GM23338 (cell line): ENCODE results near the gene COL9A3. TPM values are rescaled to one million over a fixed set of nuclear protein-coding genes. Genes with fewer than 3 reads are reported as not detected.

Source experiments
- ATAC-seq: fragments of 200-7000 bp; cut with Tn5 transposase; 3 replicates; pipeline ENCODE4 v1.9.1; 2020
- DNase-seq: peaks from one replicate; pipeline ENCODE4 v3.0.0-alpha.2; 2015; ENCODE audit warnings: low spot score
- H2AFZ ChIP-seq: fragments of 200-600 bp; sonication (generic); 2 replicates; pipeline ENCODE4 v1.8.0; 2016; ENCODE audit warnings: antibody characterized with exemption, mild to moderate bottlenecking, moderate library complexity
- H3F3A ChIP-seq: fragments of 200-600 bp; sonication (generic); replicated peaks from 2 replicates; pipeline ENCODE4 v1.8.0; 2017; ENCODE audit warnings: antibody characterized with exemption, mixed run types, low read depth
- H3K27ac ChIP-seq: fragments of 200-600 bp; sonication (generic); 2 replicates; pipeline ENCODE4 v1.6.1; 2016; ENCODE audit warnings: low read depth
- H3K27me3 ChIP-seq: fragments of 200-600 bp; sonication (generic); 2 replicates; pipeline ENCODE4 v1.8.0; 2016; ENCODE audit warnings: mild to moderate bottlenecking, mixed run types, moderate library complexity; ENCODE audit not compliant: insufficient read depth
- H3K36me3 ChIP-seq: fragments of 200-600 bp; sonication (generic); 2 replicates; pipeline ENCODE4 v1.8.0; 2016; ENCODE audit warnings: mild to moderate bottlenecking; ENCODE audit not compliant: insufficient read depth
- H3K4me1 ChIP-seq: fragments of 200-600 bp; sonication (generic); 2 replicates; pipeline ENCODE4 v1.8.0; 2016; ENCODE audit warnings: mild to moderate bottlenecking, moderate library complexity; ENCODE audit not compliant: insufficient read depth
- H3K4me2 ChIP-seq: fragments of 200-600 bp; sonication (generic); 2 replicates; pipeline ENCODE4 v1.7.1; 2017; ENCODE audit warnings: mixed run types
- H3K4me3 ChIP-seq: fragments of 200-600 bp; sonication (generic); 2 replicates; pipeline ENCODE4 v1.6.1; 2016; ENCODE audit warnings: mixed run types
- H3K79me2 ChIP-seq: fragments of 200-600 bp; sonication (generic); replicated peaks from 2 replicates; pipeline ENCODE4 v1.8.0; 2017; ENCODE audit warnings: mild to moderate bottlenecking; ENCODE audit not compliant: insufficient read depth
- H3K9me2 ChIP-seq: fragments of 200-600 bp; sonication (generic); 2 replicates; pipeline ENCODE4 v1.8.0; 2017; ENCODE audit not compliant: insufficient read depth
- H4K20me1 ChIP-seq: fragments of 200-600 bp; sonication (generic); replicated peaks from 2 replicates; pipeline ENCODE4 v1.8.0; 2017; ENCODE audit warnings: mild to moderate bottlenecking; ENCODE audit not compliant: insufficient read depth
- H3K27ac Mint-ChIP-seq: 2 replicates; pipeline ENCODE4 v1.8.0; 2020; ENCODE audit warnings: inconsistent platforms, mild to moderate bottlenecking, moderate library complexity, mixed read lengths
- H3K27me3 Mint-ChIP-seq: 3 replicates; pipeline ENCODE4 v1.8.0; 2022; ENCODE audit warnings: low read depth, mild to moderate bottlenecking, moderate library complexity, mixed read lengths, inconsistent platforms; ENCODE audit not compliant: insufficient read depth, poor library complexity
- H3K36me3 Mint-ChIP-seq: 3 replicates; pipeline ENCODE4 v1.8.0; 2021; ENCODE audit warnings: low read depth, mild to moderate bottlenecking, inconsistent platforms, moderate library complexity, mixed read lengths
- H3K4me1 Mint-ChIP-seq: 3 replicates; pipeline ENCODE4 v1.8.0; 2020; ENCODE audit warnings: mild to moderate bottlenecking, inconsistent platforms, mixed read lengths
- H3K4me3 Mint-ChIP-seq: 3 replicates; pipeline ENCODE4 v1.8.0; 2021; ENCODE audit warnings: moderate library complexity, mild to moderate bottlenecking, inconsistent platforms, mixed read lengths
- H3K9me3 Mint-ChIP-seq: 3 replicates; pipeline ENCODE4 v1.8.0; 2020; ENCODE audit warnings: moderate library complexity, mild to moderate bottlenecking, inconsistent platforms, mixed read lengths
- EZH2 ChIP-seq: fragments of 200-600 bp; sonication (generic); IDR thresholded peaks from one replicate; pipeline ENCODE4 v1.8.0; 2017; ENCODE audit warnings: antibody characterized with exemption, mild to moderate bottlenecking, low read depth; ENCODE audit not compliant: unreplicated experiment
- EZH2phosphoT487 ChIP-seq: fragments of 200-600 bp; sonication (generic); IDR thresholded peaks from one replicate; pipeline ENCODE4 v1.8.1; 2018; ENCODE audit warnings: antibody characterized with exemption; ENCODE audit not compliant: unreplicated experiment
- POLR2AphosphoS5 ChIP-seq: IDR thresholded peaks from 2 replicates; pipeline ENCODE4 v1.6.1; 2016; ENCODE audit warnings: antibody characterized with exemption, low read depth
- STAT1 ChIP-seq: IDR thresholded peaks from one replicate; pipeline ENCODE4 v1.6.1; 2016; ENCODE audit warnings: antibody characterized with exemption; ENCODE audit not compliant: unreplicated experiment
- ZNF114 ChIP-seq: fragments of 250-450 bp; sonication (Bioruptor Pico); IDR thresholded peaks from 2 replicates; pipeline ENCODE4 v1.5.0; 2020; ENCODE audit warnings: mild to moderate bottlenecking, moderate library complexity
- polyA plus RNA-seq: library from polyadenylated mRNA; unstranded; fragments of >200 nt; fragmentation: Nextera tagmentation; extraction: Ambion mirVana; gene quantifications from 2 replicates; pipeline ENCODE4 v1.2.1, GENCODE V29; 2016
- total RNA-seq: library from RNA; depleted of rRNA; stranded (reverse); fragments of >200 nt; shearing (Covaris generic); gene quantifications from 2 replicates; pipeline ENCODE4 v1.2.3, GENCODE V29; 2014
- TF ChIP-seq, protein P1 (sequence below): IDR thresholded peaks from 2 replicates; pipeline ENCODE4 v1.6.1; 2016; ENCODE audit warnings: antibody characterized with exemption
- TF ChIP-seq, protein P2 (sequence below): IDR thresholded peaks from one replicate; pipeline ENCODE4 v1.6.1; 2018; ENCODE audit warnings: antibody characterized with exemption; ENCODE audit not compliant: unreplicated experiment
- TF ChIP-seq, protein P3 (sequence below), 2 experiments: fragments of 200-600 bp in 1 of 2; sonication (generic) in 1 of 2; conservative IDR thresholded peaks; 2 replicates each; pipeline versions ENCODE4 v1.5.1 to v1.6.1; 2016 to 2017; ENCODE audit warnings: antibody characterized with exemption in 2 of 2, low read depth in 2 of 2, mild to moderate bottlenecking in 2 of 2, moderate library complexity in 1 of 2

The COL9A3 gene
- total and polyA plus RNA-seq, 2 experiments from 2014 or later: 74.9 to 113 TPM

GRCh38 chr20:62782149-62782892, 34.5 kb upstream of the COL9A3 start:
- Histone ChIP-seq H3K9me2 (no peaks in the 10 kb centered on the region), H3F3A (0 out of 2 replicates have a peak, but pooled peaks cover 2% of the 10 kb centered on the region), H3K4me3 (no peak overlapping the region), H3K36me3 (no peaks in the 10 kb centered on the region), H4K20me1 (no peaks in the 10 kb centered on the region), H3K4me1 (no peaks in the 10 kb centered on the region), H3K27ac (no peak overlapping the region), H3K79me2 (no peaks in the 10 kb centered on the region), H3K27me3 (no peaks in the 10 kb centered on the region), H2AFZ (no peak overlapping the region), H3K4me2 (no peak overlapping the region)
- ATAC-seq (peak; percentile 44), DNase-seq (peak; percentile 58)
- H3K9me3 Mint-ChIP-seq: no peaks in the 10 kb centered on the region
- H3K27ac Mint-ChIP-seq: no peak overlapping the region
- peaks cover 4% of the 10 kb centered on the region for H3K4me1 Mint-ChIP-seq
- no peak for TF ChIP-seq POLR2AphosphoS5
- no peak for TF ChIP-seq STAT1
- TF ChIP-seq, protein P1, sequence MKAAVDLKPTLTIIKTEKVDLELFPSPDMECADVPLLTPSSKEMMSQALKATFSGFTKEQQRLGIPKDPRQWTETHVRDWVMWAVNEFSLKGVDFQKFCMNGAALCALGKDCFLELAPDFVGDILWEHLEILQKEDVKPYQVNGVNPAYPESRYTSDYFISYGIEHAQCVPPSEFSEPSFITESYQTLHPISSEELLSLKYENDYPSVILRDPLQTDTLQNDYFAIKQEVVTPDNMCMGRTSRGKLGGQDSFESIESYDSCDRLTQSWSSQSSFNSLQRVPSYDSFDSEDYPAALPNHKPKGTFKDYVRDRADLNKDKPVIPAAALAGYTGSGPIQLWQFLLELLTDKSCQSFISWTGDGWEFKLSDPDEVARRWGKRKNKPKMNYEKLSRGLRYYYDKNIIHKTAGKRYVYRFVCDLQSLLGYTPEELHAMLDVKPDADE: no peak
- TF ChIP-seq, protein P2, sequence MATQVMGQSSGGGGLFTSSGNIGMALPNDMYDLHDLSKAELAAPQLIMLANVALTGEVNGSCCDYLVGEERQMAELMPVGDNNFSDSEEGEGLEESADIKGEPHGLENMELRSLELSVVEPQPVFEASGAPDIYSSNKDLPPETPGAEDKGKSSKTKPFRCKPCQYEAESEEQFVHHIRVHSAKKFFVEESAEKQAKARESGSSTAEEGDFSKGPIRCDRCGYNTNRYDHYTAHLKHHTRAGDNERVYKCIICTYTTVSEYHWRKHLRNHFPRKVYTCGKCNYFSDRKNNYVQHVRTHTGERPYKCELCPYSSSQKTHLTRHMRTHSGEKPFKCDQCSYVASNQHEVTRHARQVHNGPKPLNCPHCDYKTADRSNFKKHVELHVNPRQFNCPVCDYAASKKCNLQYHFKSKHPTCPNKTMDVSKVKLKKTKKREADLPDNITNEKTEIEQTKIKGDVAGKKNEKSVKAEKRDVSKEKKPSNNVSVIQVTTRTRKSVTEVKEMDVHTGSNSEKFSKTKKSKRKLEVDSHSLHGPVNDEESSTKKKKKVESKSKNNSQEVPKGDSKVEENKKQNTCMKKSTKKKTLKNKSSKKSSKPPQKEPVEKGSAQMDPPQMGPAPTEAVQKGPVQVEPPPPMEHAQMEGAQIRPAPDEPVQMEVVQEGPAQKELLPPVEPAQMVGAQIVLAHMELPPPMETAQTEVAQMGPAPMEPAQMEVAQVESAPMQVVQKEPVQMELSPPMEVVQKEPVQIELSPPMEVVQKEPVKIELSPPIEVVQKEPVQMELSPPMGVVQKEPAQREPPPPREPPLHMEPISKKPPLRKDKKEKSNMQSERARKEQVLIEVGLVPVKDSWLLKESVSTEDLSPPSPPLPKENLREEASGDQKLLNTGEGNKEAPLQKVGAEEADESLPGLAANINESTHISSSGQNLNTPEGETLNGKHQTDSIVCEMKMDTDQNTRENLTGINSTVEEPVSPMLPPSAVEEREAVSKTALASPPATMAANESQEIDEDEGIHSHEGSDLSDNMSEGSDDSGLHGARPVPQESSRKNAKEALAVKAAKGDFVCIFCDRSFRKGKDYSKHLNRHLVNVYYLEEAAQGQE: no peak
- TF ChIP-seq, protein P3, sequence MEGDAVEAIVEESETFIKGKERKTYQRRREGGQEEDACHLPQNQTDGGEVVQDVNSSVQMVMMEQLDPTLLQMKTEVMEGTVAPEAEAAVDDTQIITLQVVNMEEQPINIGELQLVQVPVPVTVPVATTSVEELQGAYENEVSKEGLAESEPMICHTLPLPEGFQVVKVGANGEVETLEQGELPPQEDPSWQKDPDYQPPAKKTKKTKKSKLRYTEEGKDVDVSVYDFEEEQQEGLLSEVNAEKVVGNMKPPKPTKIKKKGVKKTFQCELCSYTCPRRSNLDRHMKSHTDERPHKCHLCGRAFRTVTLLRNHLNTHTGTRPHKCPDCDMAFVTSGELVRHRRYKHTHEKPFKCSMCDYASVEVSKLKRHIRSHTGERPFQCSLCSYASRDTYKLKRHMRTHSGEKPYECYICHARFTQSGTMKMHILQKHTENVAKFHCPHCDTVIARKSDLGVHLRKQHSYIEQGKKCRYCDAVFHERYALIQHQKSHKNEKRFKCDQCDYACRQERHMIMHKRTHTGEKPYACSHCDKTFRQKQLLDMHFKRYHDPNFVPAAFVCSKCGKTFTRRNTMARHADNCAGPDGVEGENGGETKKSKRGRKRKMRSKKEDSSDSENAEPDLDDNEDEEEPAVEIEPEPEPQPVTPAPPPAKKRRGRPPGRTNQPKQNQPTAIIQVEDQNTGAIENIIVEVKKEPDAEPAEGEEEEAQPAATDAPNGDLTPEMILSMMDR (conservative IDR thresholded peaks at IDR 0.05; ENCODE audit: low read depth in 2 of 2): peak; percentile 36 to 62
- H3K27me3 Mint-ChIP-seq: peaks cover 7% of the 10 kb centered on the region
- no peak overlapping the region for H3K4me3 Mint-ChIP-seq
- H3K36me3 Mint-ChIP-seq: no peaks in the 10 kb centered on the region

DNA sequence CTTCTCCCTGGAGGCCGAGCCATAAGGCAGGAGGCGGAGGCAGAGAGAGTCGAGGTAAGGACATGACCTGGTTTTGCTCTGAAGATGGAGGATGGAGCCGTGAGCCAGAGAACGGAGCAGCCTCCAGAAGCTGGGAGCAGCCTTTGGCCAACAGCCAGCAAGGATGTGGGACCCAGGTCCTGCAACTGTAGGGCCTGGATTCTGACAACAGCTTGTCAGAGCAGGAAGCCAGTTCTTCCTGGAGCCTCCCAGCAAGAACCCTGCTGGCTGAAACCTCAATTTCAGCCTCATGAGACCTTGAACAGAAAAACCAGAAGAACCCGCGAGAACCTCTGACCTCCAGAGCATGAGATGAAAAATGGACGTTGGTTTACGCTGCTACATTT, 34.0 kb upstream of the COL9A3 start:
- H3K9me2 ChIP-seq: no peaks in the 10 kb centered on the region
- no peaks in the 10 kb centered on the region for H3K4me1 ChIP-seq
- H3K4me1 Mint-ChIP-seq: peaks cover 4% of the 10 kb centered on the region
- H2AFZ ChIP-seq: no peak overlapping the region
- no peak overlapping the region for H3K4me2 ChIP-seq
- TF ChIP-seq EZH2phosphoT487 (no peak), POLR2AphosphoS5 (no peak), ZNF114 (CRISPR knock-in tag) (no peak), EZH2 (no peak), STAT1 (no peak)
- TF ChIP-seq, protein P1: no peak
- TF ChIP-seq, protein P2: no peak
- H3K4me3 Mint-ChIP-seq: no peak overlapping the region
- no peak overlapping the region for H3K4me3 ChIP-seq
- 0 out of 2 replicates have a peak, but pooled peaks cover 2% of the 10 kb centered on the region for H3F3A ChIP-seq
- no peaks in the 10 kb centered on the region for H4K20me1 ChIP-seq
- DNase-seq (no peak), ATAC-seq (no peak)
- no peaks in the 10 kb centered on the region for H3K9me3 Mint-ChIP-seq
- no peaks in the 10 kb centered on the region for H3K79me2 ChIP-seq
- H3K27ac ChIP-seq: no peak overlapping the region
- no peak overlapping the region for H3K27ac Mint-ChIP-seq
- peaks cover 7% of the 10 kb centered on the region for H3K27me3 Mint-ChIP-seq
- H3K27me3 ChIP-seq: no peaks in the 10 kb centered on the region
- no peaks in the 10 kb centered on the region for H3K36me3 Mint-ChIP-seq
- H3K36me3 ChIP-seq: no peaks in the 10 kb centered on the region
